NCI-H2081 (cell line): ENCODE results near the gene HLA-A.
"Not testable (repeated sequence)": the region's sequence is repeated elsewhere in the genome, so short reads cannot be mapped to it uniquely, and the experiment has no call there.

ENCODE experiments used
- DNase-seq, 2 experiments: peaks; one replicate each; lab custom pipeline; 2025; lab: John Stamatoyannopoulos, UW

Gene HLA-A

GRCh38 chr6:29961966-29962365 is 19.6 kb downstream of the HLA-A start:
- DNase-seq: no peak

- not testable (repeated sequence) for DNase-seq
Observed at GRCh38 chr6:29963697-29964096, 21.4 kb downstream of the HLA-A start.

- DNase-seq: no peak
Observed at GRCh38 chr6:29964518-29964886, 22.2 kb downstream of the HLA-A start.

- peak; percentile 73 to 93 for DNase-seq
Observed at GRCh38 chr6:29964887-29965562, 22.7 kb downstream of the HLA-A start.

- DNase-seq: no peak
Observed at GRCh38 chr6:29965563-29965872, 23.2 kb downstream of the HLA-A start.

- DNase-seq: peak; percentile 73 to 88
Observed at GRCh38 chr6:29965873-29966601, 23.7 kb downstream of the HLA-A start.

GRCh38 chr6:29967379-29968010 is 25.2 kb downstream of the HLA-A start:
- DNase-seq: peak; percentile 33 to 90

GRCh38 chr6:29968130-29968529 is 25.8 kb downstream of the HLA-A start:
- no peak for DNase-seq

GRCh38 chr6:29968905-29969304 is 26.6 kb downstream of the HLA-A start:
- peak in 1 of 2 experiments; percentile 4 for DNase-seq

- DNase-seq: no peak
Observed at GRCh38 chr6:29970711-29971110, 28.4 kb downstream of the HLA-A start.

GRCh38 chr6:29974901-29975560 is 32.7 kb downstream of the HLA-A start:
- DNase-seq: no peak

GRCh38 chr6:29975561-29975907 is 33.2 kb downstream of the HLA-A start:
- DNase-seq: no peak

GRCh38 chr6:29976253-29976587 is 33.9 kb downstream of the HLA-A start:
- DNase-seq: no peak

GRCh38 chr6:29976588-29977424 is 34.5 kb downstream of the HLA-A start:
- DNase-seq: peak; percentile 60 to 78

GRCh38 chr6:29977425-29977727 is 35.0 kb downstream of the HLA-A start:
- DNase-seq: no peak

- DNase-seq: not testable (repeated sequence)
Observed at GRCh38 chr6:29980013-29980412, 37.7 kb downstream of the HLA-A start.

GRCh38 chr6:29980511-29980910 is 38.2 kb downstream of the HLA-A start:
- DNase-seq: no peak

GRCh38 chr6:29981211-29981812 is 39.0 kb downstream of the HLA-A start:
- DNase-seq: no peak

GRCh38 chr6:29982097-29982496 is 39.8 kb downstream of the HLA-A start:
- DNase-seq: no peak

- DNase-seq: no peak
Observed at GRCh38 chr6:29984232-29984631, 41.9 kb downstream of the HLA-A start.

- no peak for DNase-seq
Observed at GRCh38 chr6:29984992-29985391, 42.7 kb downstream of the HLA-A start.
